ENCODE measurements around the gene RPS5.
"Not testable (repeated sequence)": the region's sequence is repeated elsewhere in the genome, so short reads cannot be mapped to it uniquely, and the experiment has no call there.

RPS5 gene

DNA sequence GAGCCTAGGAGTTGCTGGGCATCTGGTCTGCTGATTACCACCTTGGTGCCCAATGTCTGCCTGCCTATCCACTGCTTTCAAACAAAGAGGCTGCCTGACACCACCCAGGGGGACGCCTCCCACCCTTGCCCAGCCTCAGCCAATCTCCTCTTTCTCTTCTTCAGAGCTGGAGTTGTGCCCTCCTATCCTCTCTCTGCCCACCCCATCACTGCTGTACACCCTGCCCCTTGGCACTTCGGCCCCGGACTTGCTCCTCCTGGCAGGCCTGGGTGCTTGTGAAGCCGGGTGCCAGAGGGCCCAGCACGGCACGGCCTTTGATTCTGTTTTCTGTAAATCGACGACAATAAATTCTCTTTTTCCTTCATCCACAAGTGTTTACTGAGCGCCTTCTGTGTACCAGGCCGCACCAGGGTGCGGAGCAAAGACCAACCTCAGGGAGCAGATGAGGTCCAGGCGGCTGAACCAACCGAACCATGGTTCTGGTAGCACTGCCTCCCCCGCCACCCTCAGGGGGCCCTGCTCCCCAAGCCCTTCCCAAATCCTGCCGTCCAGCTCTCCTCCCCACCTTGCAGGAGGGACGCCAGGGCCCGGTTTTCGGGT is 13.3 kb downstream of the RPS5 start:
- peak overlapping the region; percentile 64 to 69 for H3K4me3 ChIP-seq (replicated peaks in 1 of 2; ENCODE audit: low read depth in 2 of 2, low read length in 2 of 2)
- TF ChIP-seq, protein P1, sequence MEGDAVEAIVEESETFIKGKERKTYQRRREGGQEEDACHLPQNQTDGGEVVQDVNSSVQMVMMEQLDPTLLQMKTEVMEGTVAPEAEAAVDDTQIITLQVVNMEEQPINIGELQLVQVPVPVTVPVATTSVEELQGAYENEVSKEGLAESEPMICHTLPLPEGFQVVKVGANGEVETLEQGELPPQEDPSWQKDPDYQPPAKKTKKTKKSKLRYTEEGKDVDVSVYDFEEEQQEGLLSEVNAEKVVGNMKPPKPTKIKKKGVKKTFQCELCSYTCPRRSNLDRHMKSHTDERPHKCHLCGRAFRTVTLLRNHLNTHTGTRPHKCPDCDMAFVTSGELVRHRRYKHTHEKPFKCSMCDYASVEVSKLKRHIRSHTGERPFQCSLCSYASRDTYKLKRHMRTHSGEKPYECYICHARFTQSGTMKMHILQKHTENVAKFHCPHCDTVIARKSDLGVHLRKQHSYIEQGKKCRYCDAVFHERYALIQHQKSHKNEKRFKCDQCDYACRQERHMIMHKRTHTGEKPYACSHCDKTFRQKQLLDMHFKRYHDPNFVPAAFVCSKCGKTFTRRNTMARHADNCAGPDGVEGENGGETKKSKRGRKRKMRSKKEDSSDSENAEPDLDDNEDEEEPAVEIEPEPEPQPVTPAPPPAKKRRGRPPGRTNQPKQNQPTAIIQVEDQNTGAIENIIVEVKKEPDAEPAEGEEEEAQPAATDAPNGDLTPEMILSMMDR (IDR thresholded peaks at IDR 0.05; ENCODE audit: low read depth, low read length) = no peak
- no peak for DNase-seq (ENCODE audit: low read depth in 2 of 2)

DNA sequence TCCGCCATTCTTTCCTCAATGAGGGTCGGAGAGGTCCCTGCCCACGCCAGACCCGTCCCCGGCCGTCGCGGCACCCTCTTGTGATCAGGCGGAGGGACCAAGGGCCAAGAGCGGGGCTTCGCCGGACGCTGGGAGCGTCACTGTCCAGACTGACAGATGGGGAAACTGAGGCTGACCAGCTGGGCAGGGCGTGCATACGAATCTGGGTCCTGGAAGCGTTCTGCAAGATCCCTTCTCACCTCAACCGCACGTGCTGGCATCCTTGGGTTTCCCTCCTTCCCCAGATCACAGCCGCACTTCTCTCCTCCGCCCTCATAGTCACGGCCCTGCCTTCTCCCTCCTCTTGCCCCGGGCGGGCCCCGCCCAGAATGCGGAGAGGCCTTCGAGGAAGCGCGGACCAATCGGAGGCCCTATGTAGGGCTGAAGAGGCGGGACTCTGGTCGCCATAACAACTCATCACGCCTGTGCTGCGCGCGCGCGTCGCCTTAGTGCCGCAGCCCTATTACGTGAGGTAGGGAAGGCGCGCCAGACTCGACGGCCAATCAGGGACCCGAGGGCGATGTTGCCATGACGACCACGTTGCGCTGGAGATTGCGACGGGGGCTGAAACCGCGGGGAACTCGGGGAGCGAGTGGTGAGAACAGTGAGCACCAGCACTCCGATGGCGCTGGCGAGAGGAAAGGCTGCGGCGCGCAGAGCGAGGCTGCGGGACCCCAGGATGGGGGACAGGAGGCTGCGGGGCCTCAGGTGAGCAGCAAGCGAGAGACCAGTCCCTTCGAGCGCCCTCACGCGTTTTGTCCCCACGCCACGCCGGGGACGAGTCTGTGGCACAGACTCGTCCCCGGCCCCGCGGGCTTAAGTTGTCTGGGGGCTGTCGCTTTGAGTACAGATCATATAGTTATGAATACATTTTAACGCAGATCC is 14.1 kb downstream of the RPS5 start:
- TF ChIP-seq, protein P1 (IDR thresholded peaks at IDR 0.05; ENCODE audit: low read depth, low read length) = no peak
- peak; percentile 100 for DNase-seq (ENCODE audit: low read depth in 2 of 2)

DNA sequence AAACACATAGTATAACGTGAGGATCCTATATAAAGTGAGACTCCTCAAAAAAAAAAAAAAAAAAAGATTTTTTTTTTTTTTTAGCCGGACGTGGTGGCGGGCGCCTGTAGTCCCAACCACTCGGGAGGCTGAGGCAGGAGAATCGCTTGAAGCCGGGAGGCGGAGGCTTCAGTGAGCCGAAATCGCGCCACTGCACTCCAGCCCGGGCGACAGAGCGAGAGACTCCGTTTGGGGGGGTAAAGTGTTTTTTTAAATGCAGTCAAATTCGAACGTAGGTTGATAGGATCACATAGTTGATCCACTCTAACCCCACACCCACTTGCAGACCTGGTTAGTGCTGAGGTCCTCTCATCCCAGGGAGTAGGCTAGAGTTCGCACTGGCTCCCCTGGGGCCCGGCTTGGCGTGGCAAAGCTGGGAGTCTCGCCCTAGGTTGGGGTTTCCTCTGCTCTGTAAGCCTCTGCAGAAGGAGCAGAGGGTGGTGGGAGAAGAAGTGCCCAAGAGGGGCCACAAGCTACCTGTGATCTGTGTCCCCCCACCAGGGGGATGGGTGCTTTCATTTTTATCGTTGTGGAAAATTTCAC is 14.9 kb downstream of the RPS5 start:
- peak overlapping the region; percentile 75 to 79 for H3K4me3 ChIP-seq (replicated peaks in 1 of 2; ENCODE audit: low read depth in 2 of 2, low read length in 2 of 2)
- DNase-seq (ENCODE audit: low read depth in 2 of 2) = no peak
- TF ChIP-seq, protein P1 (IDR thresholded peaks at IDR 0.05; ENCODE audit: low read depth, low read length) = no peak

More for the DNA sequence above, 14.1 kb downstream of the RPS5 start:
- H3K4me3 ChIP-seq (replicated peaks in 1 of 2; ENCODE audit: low read depth in 2 of 2, low read length in 2 of 2) = peak overlapping the region; percentile 75 to 79

DNA sequence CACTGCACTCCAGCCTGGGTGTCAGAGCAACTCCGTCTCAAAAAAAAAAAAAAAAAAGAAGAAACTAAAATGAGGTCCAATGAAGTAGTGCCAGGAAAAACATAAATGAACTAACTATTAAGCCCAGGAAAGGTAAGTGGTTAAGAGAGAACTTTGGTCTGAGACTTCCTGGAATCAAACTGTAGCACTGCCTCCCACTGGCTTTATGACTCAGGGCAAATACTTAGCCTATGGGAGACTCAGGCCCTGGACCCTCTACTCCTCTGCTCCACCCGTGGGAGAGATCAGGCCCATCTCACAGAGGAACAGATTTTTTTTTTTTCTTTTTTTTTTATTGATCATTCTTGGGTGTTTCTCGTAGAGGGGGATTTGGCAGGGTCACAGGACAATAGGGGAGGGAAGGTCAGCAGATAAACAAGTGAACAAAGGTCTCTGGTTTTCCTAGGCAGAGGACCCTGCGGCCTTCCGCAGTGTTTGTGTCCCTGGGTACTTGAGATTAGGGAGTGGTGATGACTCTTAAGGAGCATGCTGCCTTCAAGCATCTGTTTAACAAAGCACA is 16.9 kb downstream of the RPS5 start:
- not testable (repeated sequence) for H3K4me3 ChIP-seq (replicated peaks in 1 of 2; ENCODE audit: low read depth in 2 of 2, low read length in 2 of 2); DNase-seq (ENCODE audit: low read depth in 2 of 2)

DNA sequence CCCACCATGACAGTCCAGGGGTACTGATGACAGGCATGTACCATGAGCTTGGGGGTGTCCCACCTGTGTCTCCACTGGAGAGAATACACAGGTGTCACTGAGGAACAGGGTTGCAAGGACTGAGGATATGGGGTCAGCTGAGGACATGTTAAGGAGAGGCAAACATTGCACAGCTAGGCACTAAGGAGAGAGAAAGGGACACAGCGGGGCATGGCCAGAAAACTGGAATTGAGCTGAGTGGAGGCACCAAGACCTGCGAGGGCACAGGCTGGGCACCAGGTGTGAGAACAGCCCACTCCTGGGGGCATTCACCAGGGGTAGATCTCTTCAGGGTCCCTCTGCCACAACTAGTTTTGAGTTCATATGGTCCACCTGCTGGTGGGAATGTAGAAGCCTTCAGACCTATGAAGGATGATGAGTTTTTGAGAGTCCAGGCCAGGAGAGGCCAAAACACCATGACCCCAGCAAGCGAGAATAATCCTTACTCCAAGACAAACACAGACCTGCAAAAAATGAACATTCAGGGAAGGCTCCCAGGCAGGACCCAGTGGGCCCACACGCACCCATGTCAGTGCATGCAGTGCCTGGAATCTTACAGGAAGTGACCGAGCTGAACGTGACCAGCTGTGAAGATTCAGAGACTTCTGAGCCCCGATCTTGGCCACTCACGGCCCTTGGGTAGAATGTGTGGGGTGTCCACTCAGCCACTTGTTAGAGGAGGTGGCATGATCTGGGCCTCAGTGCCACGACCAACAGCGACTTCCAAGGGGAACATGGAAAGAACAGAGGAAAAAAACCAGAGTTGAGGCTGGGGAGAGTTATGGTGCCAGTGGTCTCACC is 20.0 kb downstream of the RPS5 start:
- peak overlapping the region; percentile 96 for H3K4me3 ChIP-seq (replicated peaks in 1 of 2; ENCODE audit: low read depth in 2 of 2, low read length in 2 of 2)
- TF ChIP-seq, protein P1 (IDR thresholded peaks at IDR 0.05; ENCODE audit: low read depth, low read length) = peak; percentile 43
- no peak for DNase-seq (ENCODE audit: low read depth in 2 of 2)

DNA sequence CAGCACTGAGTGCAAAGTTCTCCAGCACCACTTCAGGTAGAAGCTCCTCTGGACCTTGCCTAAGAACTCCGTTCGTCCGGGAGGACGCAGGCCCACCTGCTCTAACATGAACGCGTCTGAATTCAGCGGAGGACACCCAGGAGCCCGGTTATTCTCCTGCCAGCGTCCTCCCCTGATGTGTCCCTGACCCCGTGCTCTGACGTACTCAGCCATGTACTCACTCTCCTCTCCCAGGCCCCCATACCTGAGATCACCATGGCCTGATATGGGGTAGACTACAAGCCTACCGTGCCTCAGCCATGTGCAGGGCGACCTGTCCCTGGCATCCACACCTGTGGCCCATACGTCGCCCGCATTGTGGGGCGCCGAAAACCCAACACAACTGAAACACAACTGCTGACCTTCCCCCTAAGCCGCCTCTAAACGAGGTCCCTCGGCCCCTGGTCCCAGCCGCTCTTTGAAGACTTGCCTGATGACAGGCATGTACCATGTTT is 20.6 kb downstream of the RPS5 start:
- TF ChIP-seq, protein P1 (IDR thresholded peaks at IDR 0.05; ENCODE audit: low read depth, low read length) = no peak
- DNase-seq (ENCODE audit: low read depth in 2 of 2) = no peak
- H3K4me3 ChIP-seq (replicated peaks in 1 of 2; ENCODE audit: low read depth in 2 of 2, low read length in 2 of 2) = peak overlapping the region; percentile 96

Measured in cardiac fibroblast (primary cell).